Stromal cell of bone marrow (primary cell): ENCODE data around the gene PADI6.

Experiments used
- DNase-seq: peaks from one replicate; pipeline ENCODE4 v3.0.0-alpha.2; 2012; ENCODE audit warnings: low read depth

Gene PADI6

DNA sequence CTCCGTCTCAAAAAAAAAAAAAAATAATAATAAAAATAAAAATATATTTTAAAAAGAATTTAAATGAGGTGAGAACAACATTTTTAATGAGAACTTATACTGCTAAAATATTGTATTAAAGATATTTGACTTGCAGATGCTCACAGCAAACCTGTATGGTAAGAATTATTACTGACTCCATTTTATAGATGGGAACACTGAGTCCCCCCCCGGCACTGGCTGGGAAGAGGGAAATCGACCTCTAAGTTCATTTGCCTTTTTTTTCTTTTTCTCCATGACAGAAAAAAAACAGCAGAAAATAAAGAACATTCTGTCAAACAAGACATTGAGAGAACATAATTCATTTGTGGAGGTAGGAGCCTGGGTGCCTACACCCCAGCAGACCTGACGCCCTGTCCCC lies 13.4 kb upstream of the PADI6 start:
- no peak for DNase-seq

DNA sequence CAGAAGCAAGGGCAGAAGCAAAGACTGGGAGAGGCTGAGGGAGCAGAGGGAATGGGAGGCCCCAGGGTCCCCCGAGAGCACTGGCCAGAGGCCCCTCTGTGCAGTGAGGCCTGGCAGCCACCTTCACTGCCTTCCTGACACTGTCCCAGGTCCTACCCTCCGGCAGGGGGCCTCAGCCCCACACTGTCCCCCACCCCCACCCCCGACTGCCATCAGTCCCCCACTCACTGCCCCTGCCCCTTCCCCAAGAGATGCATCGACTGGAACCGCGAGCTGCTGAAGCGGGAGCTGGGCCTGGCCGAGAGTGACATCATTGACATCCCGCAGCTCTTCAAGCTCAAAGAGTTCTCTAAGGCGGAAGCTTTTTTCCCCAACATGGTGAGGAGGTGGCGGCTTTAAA lies 13.0 kb upstream of the PADI6 start:
- DNase-seq = no peak

DNA sequence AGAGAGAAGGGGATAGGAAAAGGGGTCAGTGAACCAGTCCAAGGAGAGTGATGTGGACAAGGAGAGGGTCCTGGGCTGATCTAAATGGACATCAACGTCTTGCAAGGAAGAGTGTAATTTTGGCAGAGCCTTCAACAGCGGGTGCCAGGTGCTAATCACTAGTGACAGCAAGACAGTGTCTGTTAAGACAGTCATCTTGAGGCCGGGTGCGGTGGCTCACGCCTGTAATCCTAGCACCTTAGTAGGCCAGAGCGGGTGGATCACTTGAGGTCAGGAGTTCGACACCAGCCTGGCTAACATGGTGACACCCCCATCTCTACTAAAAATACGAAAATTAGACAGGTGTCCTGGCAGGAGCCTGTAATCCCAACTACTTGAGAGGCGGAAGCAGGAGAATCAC lies 12.2 kb upstream of the PADI6 start:
- no peak for DNase-seq

DNA sequence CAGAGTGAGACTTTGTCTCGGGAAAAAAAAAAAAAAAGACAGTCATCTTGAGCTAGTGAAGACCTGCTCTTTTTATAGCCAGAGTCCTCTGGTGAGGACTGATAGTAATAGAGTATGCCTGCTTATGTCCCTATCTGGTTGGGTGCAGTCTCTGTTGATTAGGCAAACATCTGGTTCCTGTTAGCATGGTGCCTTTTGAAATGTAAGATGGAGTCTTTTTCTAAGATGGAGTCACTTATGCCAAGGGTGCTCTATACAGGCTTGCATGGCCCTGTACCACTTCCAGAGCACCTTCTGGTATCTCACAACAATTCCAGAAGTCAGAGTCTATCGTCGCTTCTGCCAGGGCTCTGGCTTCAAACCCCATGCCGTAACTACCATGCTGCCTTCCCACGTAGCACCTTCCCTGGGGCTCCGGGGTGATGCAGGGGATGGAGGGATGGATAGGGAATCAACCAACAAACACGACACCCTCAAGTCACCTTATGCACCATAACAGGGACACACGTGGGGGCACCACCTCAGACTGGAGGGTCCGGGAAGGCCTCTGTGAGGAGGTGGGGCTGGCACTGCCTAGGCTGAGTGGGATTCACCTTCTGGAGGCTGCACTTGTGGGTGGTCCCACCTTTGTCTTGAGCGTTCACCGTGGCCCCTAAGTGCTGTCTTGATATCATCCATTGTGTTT lies 11.6 kb upstream of the PADI6 start:
- DNase-seq = no peak

DNA sequence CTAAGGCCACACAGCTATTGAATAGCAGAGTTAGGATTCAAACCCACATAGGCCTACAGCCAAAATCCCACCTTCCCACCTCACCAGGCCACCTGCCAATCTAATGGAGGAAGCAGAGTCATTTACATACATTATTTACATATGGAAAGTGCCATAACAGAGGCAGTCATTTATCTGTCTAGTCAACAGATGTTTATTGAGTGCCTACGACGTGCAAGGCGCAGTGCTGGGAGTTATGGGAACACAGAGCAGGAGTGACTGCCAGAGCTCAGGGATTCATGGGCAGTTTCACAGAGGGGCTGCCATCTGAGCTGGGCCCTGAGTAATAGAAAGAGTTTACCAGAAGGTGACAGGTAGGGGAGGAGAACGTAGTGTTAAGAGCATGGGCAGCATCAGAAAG lies 10.3 kb upstream of the PADI6 start:
- DNase-seq = no peak

DNA sequence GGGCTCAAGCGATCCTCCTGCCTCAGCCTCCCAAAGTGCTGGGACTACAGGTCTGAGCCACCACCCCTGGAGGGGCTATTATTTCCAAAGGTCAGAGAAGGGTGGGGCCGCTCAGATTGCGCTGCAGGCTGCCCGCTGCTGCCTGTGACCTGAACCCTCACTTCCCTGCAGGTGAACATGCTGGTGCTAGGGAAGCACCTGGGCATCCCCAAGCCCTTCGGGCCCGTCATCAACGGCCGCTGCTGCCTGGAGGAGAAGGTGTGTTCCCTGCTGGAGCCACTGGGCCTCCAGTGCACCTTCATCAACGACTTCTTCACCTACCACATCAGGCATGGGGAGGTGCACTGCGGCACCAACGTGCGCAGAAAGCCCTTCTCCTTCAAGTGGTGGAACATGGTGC lies 8.6 kb upstream of the PADI6 start:
- DNase-seq = no peak

DNA sequence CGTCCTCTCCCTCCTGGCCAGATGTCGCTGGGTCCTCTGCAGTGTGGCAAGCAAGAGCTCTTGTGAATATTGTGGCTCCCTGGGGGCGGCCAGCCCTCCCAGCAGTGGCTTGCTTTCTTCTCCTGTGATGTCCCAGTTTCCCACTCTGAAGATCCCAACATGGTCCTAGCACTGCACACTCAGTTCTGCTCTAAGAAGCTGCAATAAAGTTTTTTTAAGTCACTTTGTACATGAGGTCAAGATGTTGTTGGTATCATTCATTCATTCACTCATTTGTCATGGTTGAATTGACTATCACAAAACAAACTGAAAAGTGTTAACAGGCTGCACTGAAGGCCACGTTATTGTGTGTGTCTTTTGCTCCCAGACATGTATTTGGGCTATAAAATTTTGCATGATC lies 8.2 kb upstream of the PADI6 start:
- DNase-seq = no peak

DNA sequence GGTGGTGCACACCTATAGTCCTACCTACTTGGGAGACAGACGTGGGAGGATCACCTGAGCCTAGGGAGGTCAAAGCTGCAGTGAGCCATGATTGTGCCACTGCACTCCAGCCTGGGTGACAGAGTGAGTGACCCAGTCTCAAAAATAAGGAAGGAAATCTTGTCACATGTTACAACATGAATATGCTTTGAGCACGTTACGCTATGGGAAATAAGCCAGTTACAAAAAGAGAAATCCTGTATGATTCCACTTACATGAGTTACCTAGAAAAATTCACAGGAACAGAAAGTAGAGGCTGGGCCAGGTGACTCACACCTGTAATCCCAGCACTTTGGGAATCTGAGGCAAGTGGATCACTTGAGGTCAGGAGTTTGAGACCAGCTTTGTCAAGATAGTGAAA lies 6.7 kb upstream of the PADI6 start:
- no peak for DNase-seq

DNA sequence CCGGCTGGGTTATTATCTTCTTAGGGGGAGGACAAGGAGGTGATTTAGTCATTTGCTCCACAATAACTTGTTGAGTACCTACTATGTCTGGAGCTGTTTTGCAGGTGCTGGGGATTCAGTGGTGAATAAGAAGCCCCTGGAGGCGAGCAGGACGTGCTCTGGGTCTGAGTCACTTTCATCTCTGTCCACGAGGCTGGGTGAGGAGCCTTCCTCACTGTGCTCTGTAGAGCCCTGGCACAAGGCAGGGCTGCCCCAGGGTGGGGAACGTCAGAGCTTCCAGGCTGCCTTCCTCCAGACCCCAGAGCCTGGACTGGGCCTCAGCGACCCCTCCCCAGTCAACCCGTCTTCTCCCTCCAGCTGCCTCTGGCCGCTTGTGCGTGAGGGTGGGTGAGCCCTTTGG lies 2.5 kb upstream of the PADI6 start:
- no peak for DNase-seq

DNA sequence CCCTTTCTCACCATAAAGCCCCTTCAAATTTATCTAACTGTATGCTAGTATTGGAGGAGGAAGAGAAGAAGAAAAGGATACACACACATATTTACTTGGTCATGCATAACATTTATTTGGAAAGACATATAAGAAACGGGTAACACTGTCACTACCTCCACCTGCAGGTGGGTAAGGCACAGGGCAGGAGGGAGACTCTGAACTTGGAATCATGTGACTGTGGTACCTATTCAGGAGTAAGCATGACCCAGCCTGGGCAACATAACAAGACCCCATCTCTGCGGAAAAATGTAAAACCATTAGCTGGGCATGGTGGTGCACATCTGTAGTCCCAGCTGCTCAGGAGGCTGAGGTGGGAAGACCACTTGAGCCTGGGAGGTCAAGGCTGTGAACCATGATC lies 1.4 kb upstream of the PADI6 start:
- no peak for DNase-seq

DNA sequence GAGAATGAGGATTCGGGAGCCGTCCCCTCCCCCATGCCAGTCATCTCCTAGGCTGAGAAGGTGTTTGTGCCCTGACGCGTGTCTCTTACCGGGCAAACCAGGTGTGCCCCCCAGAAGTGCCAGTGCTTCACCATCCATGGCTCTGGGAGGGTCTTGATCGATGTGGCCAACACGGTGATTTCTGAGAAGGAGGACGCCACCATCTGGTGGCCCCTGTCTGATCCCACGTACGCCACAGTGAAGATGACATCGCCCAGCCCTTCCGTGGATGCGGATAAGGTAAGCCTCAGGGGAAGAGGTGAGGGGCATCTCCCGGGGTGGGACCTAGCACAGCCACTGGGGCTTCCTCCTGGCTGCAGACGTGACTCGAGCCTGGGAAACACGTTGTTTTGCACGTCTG lies 959 bp downstream of the PADI6 start:
- DNase-seq = no peak

DNA sequence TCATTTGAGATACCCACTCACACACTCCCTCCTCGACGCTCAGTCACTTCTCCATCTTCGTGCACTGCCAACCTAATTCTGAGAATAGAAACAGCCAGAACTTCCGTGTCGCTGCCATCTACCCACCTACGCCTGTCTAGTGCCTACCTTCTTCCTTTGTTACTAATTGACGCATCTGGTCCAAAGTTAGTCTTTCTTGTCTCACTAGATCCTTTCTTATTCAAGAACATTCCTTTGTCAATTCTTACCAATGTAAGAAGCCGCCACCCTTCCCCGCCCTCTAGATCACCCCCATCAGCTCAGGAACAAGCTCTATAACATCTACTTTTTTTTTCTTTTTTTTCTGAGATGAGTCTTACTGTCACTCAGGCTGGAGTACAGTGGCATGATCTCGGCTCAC lies 3.7 kb downstream of the PADI6 start:
- DNase-seq = no peak

DNA sequence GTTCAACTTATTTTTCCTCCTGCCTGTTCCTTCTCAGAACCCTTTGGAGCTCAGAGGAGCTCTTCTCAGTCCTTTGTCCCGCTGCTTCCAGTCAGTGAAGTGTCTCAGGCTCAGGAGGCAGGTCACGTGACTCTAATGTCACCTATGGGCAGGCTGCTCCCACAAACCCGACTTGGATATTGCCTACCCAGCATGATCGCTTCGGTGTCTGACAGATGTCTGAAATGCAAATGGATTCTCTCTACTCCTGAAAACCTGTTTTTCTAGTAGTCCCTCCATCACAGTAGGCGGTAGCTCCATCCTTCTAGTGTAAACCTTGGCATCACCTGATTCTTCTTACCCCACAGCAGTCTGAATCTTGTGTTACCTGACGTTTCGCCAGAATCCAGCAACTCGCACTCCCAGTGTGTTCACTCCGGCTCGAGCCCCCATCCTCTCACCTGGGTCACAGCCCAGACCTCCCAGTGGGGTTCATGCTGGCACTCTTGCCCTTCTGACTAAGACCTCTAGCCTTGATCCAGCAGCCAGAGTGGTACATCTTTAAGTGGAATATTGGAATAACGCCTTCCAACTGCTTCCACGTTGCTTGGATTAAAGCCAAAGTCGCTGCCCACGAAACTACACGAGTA lies 5.4 kb downstream of the PADI6 start:
- no peak for DNase-seq

DNA sequence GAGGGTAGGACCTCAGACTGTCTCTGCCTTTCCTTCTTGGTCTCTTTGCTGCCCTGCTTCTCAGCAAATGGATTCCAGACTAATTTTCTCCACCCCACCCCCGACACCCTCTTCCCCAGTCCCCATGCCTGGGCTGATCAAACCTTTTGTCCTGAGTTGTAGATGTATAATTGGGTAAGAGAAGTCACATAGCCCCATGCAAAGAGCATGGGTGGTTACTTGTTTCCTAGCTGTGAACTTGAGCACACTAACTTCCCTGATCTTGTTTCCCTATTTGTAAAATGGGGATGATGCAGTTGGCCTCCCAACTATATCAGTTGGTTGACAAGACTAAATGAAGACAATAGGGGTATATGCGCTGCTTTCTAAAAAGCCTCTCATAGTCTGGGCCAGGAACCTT lies 9.2 kb downstream of the PADI6 start:
- no peak for DNase-seq

DNA sequence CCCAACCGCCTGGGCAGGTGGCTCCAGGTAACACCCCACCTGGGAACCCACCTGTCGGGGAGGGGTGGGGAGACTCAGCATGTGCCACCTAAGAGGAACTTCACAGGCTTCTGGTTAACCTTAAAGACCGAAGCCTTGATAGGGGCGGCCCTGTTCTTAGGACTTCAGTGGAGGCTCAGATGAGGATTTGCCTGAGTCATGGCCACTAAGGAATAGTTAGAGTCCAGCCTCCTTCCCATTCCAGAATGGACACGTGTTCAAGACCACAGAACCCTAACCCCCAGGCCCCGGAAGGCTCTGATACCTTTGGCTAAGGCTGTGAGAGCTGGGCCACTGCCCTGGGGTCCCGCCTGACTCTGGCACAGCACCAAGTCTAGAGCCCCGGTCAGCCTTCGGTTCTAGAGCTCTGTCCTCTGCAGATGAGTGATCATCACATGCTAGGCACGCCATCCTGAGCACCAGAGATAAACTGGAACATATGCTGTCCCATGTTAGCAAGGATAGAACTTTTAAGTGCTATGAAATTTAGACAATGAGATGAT lies 20.3 kb downstream of the PADI6 start:
- no peak for DNase-seq

DNA sequence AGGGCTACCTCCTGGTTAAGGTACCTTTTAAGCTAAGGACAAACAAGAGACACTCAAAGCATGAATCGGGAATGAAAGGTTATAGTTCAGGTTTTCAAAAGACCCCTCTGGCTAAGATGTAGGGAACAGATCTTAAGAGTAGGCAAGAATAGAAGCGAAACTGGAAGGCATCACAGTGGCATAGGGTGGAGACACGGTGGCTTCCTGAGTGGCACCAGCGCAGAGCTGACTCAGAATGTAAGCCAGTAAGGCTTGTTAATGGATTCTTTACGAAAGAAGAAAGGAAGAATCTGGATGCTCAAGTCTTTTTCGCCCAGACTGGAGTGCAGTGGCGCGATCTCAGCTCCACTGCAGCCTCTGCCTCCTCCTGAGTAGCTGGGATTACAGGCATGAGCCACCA lies 21.2 kb downstream of the PADI6 start:
- DNase-seq = no peak

DNA sequence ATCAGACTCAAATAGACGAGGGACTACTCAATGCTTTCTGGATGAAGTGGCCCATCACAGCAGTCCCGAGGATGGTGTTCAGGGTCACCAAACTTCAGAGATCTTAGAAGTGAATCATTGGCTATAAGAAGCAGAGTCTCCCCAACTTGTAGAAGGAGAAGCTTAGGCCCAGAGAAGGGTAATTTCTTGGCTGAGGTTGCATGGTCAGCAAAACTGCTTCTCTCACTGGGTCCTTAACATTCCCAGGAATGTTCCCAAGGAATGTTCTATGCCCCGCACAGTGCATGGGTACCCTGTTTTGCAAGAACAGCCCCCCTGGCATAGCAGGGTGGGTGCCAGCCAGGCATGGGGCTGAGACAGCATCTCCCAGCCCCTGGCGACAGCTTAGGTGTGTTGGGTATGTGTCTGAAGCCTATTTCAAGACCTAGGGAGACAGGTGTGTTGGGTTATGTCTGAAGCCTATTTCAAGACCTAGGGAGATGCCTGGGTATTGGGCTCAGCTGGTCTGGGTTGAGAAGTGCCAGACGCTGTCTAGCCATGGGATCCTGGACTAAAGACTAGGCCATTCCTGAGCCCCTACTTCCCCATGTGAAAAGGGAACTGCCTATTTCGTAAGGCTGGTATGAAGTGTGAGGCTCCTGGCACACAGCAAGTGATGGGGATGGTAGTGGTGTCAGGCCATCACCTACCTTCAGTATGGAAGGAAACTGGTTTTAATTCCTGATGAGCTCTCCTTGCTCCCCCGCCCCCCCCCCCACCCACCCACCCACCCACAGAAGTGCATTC lies 26.1 kb downstream of the PADI6 start:
- no peak for DNase-seq

DNA sequence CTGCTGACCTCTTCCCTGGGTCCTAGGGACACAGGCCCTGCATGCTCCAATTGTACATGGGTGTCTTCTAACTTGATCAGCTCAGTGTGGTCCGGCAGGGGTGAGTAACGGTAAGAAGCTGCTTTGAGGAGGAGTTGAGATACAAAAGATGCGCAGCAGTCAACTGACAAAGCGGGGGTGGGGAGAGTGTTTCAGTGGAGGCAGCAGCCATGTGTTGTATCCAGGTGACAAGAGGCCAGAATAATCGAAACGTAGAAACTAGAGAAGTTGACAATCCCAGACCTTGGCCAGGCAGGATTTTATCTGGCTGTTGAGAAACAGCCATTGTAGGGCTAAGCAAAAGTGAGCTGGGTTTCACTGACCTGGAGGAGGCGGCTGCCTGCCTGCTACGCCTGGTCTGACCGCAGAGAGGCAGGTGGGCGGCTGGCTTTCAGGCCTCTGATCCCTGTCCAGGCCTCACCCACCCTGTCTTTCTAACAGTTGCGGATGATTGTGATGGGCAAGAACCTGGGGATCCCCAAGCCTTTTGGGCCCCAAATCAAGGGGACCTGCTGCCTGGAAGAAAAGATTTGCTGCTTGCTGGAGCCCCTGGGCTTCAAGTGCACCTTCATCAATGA lies 28.8 kb downstream of the PADI6 start:
- DNase-seq = no peak

DNA sequence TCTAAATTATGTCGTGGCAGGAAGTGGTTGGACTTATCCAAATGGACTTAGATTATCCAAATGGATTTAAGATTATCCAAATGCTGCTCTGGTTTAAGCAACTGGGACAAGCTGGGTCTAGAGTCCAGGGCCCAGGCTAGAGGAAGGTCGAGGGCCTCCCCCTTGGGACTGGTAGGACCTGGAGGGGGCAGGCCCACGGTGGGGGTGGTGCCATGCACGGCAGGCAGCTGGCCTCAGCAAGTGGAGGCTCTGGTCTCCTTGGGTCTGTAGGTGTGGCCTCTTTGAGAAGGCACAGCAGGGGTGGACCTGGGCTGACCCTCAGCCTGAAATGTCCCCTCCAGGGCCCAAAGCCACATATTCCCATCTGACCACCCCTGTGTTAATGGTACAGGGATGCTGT lies 29.8 kb downstream of the PADI6 start:
- no peak for DNase-seq

DNA sequence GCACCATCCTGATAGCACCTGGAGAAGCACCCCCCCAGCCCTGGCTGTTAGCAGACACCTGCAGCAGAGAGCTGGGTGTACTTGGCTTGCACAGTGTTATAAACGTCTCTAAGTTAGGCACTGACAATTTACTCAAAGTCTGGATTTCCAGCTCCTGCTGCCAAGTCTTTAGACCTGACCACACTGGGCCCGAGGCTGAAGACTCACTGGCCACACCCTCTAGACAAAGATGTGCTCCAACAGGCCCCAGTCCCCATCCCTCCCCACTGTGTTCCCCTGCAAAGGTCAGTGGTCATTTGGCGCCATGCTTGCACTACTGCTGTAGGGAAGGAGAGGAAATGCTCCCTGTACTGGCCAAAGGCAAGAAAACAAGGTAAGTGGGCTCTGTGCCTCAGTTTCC lies 31.1 kb downstream of the PADI6 start:
- no peak for DNase-seq

DNA sequence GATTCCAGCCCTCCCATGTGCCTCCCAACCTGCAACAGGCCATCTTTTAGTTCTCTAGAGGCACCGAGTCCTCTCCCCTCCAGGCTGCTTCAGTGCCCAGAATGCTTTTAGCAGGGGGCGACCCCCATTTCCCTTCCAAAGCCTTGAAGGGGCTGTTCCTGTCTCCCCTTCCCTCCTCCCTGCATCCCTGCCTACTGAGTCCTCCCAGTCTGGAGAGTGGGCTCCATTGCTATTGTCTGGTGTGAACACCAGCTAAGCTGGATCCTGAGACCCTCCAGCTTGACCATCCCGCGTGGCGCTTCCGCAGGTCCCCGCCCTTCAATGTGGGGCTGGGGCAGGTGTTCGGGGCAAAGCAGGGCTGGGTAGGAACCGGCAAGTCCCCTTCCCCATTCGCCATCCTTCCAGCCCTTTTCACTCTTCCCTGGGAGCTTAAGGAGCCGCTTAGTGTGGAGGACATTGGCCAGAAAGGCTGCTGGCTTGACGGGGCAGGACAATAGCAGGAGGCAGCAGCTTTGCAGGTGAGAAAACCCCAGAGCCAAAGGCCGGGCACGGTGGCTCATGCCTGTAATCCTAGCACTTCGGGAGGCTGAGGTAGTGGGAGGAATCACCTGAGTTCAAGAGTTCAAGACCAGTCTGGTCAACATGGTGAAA lies 32.2 kb downstream of the PADI6 start:
- DNase-seq = no peak

DNA sequence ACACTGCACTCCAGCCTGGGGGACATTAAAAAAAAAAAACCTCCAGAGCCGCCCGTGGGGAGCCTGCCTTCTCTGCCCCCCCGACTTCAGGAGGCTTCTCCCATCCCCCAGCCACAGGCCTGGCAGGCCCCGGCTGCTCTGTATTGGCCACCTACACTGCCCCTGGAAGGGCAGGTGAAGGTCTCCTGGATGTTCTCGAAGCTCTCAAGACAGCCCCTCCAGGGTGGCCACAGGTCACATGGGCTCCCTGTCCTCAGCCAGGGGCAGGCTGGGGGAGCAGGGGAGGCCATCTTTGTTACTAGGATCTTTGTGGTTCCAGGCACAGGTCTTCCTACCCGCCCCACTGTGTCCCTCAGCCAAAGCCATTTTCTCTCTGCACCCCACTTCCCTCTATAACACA lies 32.8 kb downstream of the PADI6 start:
- DNase-seq = no peak
